Neuronal stem cell (in vitro differentiated cells): Measurements from ENCODE around the gene ERC2.
A peak's percentile ranks its signal among the peaks of the same experiment; 100 is the strongest.

Experiments
- DNase-seq: peaks from one replicate; pipeline ENCODE4 v3.0.0-alpha.2; 2013; ENCODE audit warnings: low spot score
- H2AFZ ChIP-seq: one replicate; pipeline ENCODE4 v1.6.1; 2013; ENCODE audit warnings: mild to moderate bottlenecking, low read length, inconsistent platforms
- H2AK5ac ChIP-seq: 2 replicates; pipeline ENCODE4 v1.6.1; 2013; ENCODE audit warnings: low read depth, mild to moderate bottlenecking, inconsistent platforms, low read length, moderate library complexity, mixed read lengths
- H2BK120ac ChIP-seq: 2 replicates; pipeline ENCODE4 v1.6.1; 2013; ENCODE audit warnings: low read depth, mild to moderate bottlenecking, inconsistent platforms, low read length, moderate library complexity, mixed read lengths
- H2BK12ac ChIP-seq: one replicate; pipeline ENCODE4 v1.6.1; 2013; ENCODE audit warnings: low read length, inconsistent platforms
- H2BK15ac ChIP-seq: 2 replicates; pipeline ENCODE4 v1.6.1; 2013; ENCODE audit warnings: mild to moderate bottlenecking, low read length, inconsistent platforms, mixed read lengths
- H2BK5ac ChIP-seq: one replicate; pipeline ENCODE4 v1.6.1; 2013; ENCODE audit warnings: inconsistent platforms, mild to moderate bottlenecking, low read length, moderate library complexity
- H3K14ac ChIP-seq: one replicate; pipeline ENCODE4 v1.6.1; 2013; ENCODE audit warnings: low read length, inconsistent platforms
- H3K18ac ChIP-seq: 2 replicates; pipeline ENCODE4 v1.6.1; 2013; ENCODE audit warnings: low read length, inconsistent platforms
- H3K23ac ChIP-seq: 2 replicates; pipeline ENCODE4 v1.6.1; 2013; ENCODE audit warnings: low read depth, mild to moderate bottlenecking, mixed read lengths, low read length, inconsistent platforms; ENCODE audit not compliant: poor library complexity
- H3K27ac ChIP-seq: replicated peaks from 3 replicates; pipeline ENCODE4 v1.5.1; 2013; ENCODE audit warnings: low read length, inconsistent platforms
- H3K27me3 ChIP-seq, 3 experiments: 2 replicates each; pipeline ENCODE4 v1.6.1; 2013; ENCODE audit warnings: low read length in 3 of 3, mild to moderate bottlenecking in 2 of 3, inconsistent platforms in 1 of 3, low read depth in 1 of 3, mixed read lengths in 1 of 3, moderate library complexity in 1 of 3; ENCODE audit not compliant: control insufficient read depth in 3 of 3, insufficient read depth in 3 of 3
- H3K36me3 ChIP-seq, 2 donors: replicated peaks in 1 of 2; 2 replicates each; pipeline ENCODE4 v1.6.1; 2013; ENCODE audit warnings: low read length in 2 of 2; ENCODE audit not compliant: control insufficient read depth in 2 of 2, insufficient read depth in 2 of 2
- H3K4ac ChIP-seq: 2 replicates; pipeline ENCODE4 v1.6.1; 2013; ENCODE audit warnings: inconsistent platforms, mild to moderate bottlenecking, low read length, moderate library complexity
- H3K4me1 ChIP-seq, 2 donors: 1 replicate in 1 of 2; 2 replicates in 1 of 2; pipeline ENCODE4 v1.6.1; 2013; ENCODE audit warnings: low read length in 2 of 2, low read depth in 1 of 2; ENCODE audit not compliant: control insufficient read depth in 2 of 2, insufficient read depth in 1 of 2
- H3K4me2 ChIP-seq: one replicate; pipeline ENCODE4 v1.6.1; 2013; ENCODE audit warnings: mild to moderate bottlenecking, low read length, inconsistent platforms; ENCODE audit not compliant: insufficient read depth, poor library complexity, severe bottlenecking
- H3K4me3 ChIP-seq, 2 donors: 2 replicates each; pipeline ENCODE4 v1.5.1; 2013; ENCODE audit warnings: low read length in 2 of 2, mild to moderate bottlenecking in 2 of 2, inconsistent platforms in 1 of 2, moderate library complexity in 1 of 2
- H3K79me1 ChIP-seq: one replicate; pipeline ENCODE4 v1.6.1; 2013; ENCODE audit warnings: low read depth, mild to moderate bottlenecking, inconsistent platforms, low read length, moderate library complexity
- H3K9ac ChIP-seq: one replicate; pipeline ENCODE4 v1.6.1; 2013; ENCODE audit warnings: mild to moderate bottlenecking, low read depth, low read length, inconsistent platforms; ENCODE audit not compliant: poor library complexity
- H3K9me3 ChIP-seq, 2 donors: replicated peaks in 1 of 2; 2 replicates each; pipeline versions ENCODE3 to v1.6.1; 2013; ENCODE audit warnings: low read length in 2 of 2, mild to moderate bottlenecking in 2 of 2, inconsistent platforms in 1 of 2, low read depth in 1 of 2, mixed read lengths in 1 of 2, moderate library complexity in 1 of 2; ENCODE audit not compliant: control insufficient read depth in 2 of 2, insufficient read depth in 1 of 2
- H4K8ac ChIP-seq: one replicate; pipeline ENCODE4 v1.6.1; 2013; ENCODE audit warnings: low read depth, mild to moderate bottlenecking, inconsistent platforms, low read length, moderate library complexity
- H4K91ac ChIP-seq: one replicate; pipeline ENCODE4 v1.6.1; 2013; ENCODE audit warnings: low read length, low read depth, mild to moderate bottlenecking, inconsistent platforms; ENCODE audit not compliant: poor library complexity
- WGBS, 2 donors: extraction: QIAGEN DNeasy Blood & Tissue Kit; methylation state at CpG; one replicate each; pipeline ENCODE4 v1.1.7; 2013; ENCODE audit warnings: missing lambda C conversion rate in 2 of 2, mixed read lengths in 1 of 2; ENCODE audit not compliant: insufficient read length in 2 of 2, insufficient replicate concordance in 1 of 2; ENCODE audit errors: extremely low coverage in 2 of 2; 5-methylcytosine and 5-hydroxymethylcytosine counted together

ERC2 gene

DNA sequence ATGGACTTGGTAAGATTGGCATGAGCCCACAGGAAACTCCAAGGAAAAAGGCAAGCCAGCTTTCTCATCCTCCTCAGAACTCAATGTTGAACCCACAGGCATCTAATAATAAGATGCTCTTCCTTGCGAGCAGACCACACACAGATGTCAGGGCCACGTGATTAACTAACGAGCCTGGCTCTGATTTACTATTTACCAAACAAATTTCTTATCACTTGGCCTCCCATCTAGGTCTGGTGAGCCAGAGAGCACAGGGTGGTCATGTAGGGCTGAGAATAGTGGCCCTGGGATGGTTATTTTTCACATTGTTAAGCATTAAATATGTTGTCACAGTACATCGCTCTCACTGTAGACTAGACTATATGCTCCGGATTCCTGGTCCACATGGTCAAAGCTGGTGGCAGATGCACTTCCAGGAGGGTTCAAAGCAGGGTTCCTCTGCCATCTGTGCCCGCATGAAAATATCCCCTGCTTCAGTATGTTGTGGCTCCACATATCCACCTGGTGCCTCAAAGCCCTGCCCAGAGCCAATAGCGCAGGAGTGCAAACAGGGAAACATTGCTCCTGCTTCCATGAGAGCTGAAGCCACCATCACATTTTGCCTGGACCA, 508.7 kb downstream of the ERC2 start:
- H3K79me1 ChIP-seq = no peaks in the 10 kb centered on the region
- H2BK15ac ChIP-seq = no peak overlapping the region
- H3K14ac ChIP-seq = no peak overlapping the region
- no peak overlapping the region for H2BK12ac ChIP-seq
- H3K4me2 ChIP-seq = no peak overlapping the region
- WGBS, 2 donors = no CpG with 5 or more reads among the region's 7 CpGs
- H4K8ac ChIP-seq = no peak overlapping the region
- no peak overlapping the region for H2AK5ac ChIP-seq
- H3K4ac ChIP-seq = no peak overlapping the region
- H3K4me1 ChIP-seq = peaks cover 0 to 2% of the 10 kb centered on the region in 2 donors
- H2BK5ac ChIP-seq = no peak overlapping the region
- H3K4me3 ChIP-seq = no peak overlapping the region
- no peak overlapping the region for H3K18ac ChIP-seq
- no peaks in the 10 kb centered on the region for H3K27me3 ChIP-seq
- no peak overlapping the region for H2BK120ac ChIP-seq
- DNase-seq = no peak
- no peak overlapping the region for H3K9ac ChIP-seq
- H3K36me3 ChIP-seq = no peaks in the 10 kb centered on the region
- H3K23ac ChIP-seq = no peak overlapping the region
- no peak overlapping the region for H3K27ac ChIP-seq
- no peaks in the 10 kb centered on the region for H3K9me3 ChIP-seq
- H4K91ac ChIP-seq = no peak overlapping the region
- no peak overlapping the region for H2AFZ ChIP-seq

DNA sequence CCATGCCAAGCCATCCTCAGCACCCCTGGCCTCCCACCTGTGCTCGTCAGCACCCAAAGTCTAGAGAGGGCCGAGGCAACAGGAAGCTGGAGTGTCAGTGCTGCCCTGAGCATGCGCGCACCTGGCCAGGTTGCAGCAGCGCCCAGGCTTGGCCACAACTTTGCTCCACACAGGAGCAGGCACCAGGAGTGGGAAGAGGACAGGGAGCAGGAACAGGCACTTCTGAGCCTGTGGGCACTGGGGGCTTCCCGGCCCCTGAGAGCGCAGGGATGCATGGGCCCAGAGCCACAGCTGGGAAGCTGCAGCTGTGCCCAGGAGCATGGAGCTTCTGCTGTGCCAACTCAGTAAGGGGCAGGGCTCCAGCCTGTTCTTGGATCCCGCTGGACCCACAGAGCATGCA, 509.7 kb downstream of the ERC2 start:
- Histone ChIP-seq H3K14ac (peak overlapping the region; percentile 86), H3K18ac (peak overlapping the region; percentile 62), H4K91ac (no peak overlapping the region), H3K9me3 (no peaks in the 10 kb centered on the region), H3K9ac (no peak overlapping the region), H3K36me3 (no peaks in the 10 kb centered on the region), H2BK120ac (no peak overlapping the region), H3K4me2 (no peak overlapping the region), H2BK12ac (no peak overlapping the region), H2BK15ac (no peak overlapping the region), H2AFZ (no peak overlapping the region), H3K4me1 (peaks cover 0 to 2% of the 10 kb centered on the region in 2 donors), H3K27ac (no peak overlapping the region), H2AK5ac (no peak overlapping the region), H2BK5ac (no peak overlapping the region), H4K8ac (peak overlapping the region; percentile 78), H3K79me1 (no peaks in the 10 kb centered on the region), H3K27me3 (no peaks in the 10 kb centered on the region), H3K4me3 (no peak overlapping the region), H3K23ac (peak overlapping the region; percentile 9), H3K4ac (peak overlapping the region; percentile 94)
- DNase-seq = no peak
- WGBS, 2 donors = no CpG with 5 or more reads among the region's 8 CpGs

DNA sequence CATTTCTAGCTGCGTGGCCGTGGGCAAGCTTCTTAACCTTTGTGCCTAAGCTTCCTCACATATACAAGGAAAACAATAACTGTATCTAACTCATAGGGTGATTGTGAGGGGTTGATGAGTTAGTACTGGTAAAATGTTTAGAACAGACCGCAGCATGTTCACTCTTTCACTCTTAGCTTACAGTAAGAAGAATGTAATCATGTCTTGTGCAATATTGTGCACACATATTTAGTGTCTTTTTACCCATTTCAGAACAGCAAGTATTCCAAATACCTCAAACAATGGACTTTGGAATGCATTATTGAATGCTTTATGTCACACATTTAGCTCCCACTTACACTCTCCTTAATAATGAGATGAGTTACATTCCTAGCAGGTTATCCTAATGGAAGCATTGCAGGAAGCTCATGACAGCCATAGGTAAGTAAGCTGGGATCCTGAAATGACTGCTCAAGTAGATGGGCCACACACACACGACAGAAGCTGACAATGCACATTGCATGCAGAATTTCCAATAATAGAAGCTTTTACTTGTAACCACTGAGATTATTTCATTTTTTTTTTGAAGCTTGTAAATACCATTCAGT, 512.3 kb downstream of the ERC2 start:
- Histone ChIP-seq H3K79me1 (no peaks in the 10 kb centered on the region), H3K9me3 (no peaks in the 10 kb centered on the region), H3K4me3 (no peak overlapping the region), H3K27ac (no peak overlapping the region), H2BK12ac (no peak overlapping the region), H3K27me3 (no peaks in the 10 kb centered on the region), H4K8ac (no peak overlapping the region), H3K23ac (no peak overlapping the region), H2BK120ac (no peak overlapping the region), H3K4ac (no peak overlapping the region), H3K18ac (no peak overlapping the region), H3K4me2 (no peak overlapping the region), H3K4me1 (peaks cover 0 to 2% of the 10 kb centered on the region in 2 donors), H4K91ac (no peak overlapping the region), H2AK5ac (no peak overlapping the region), H2AFZ (no peak overlapping the region), H2BK5ac (no peak overlapping the region), H2BK15ac (no peak overlapping the region), H3K9ac (no peak overlapping the region), H3K36me3 (no peaks in the 10 kb centered on the region), H3K14ac (no peak overlapping the region)
- no peak for DNase-seq
- WGBS, 2 donors = no CpG with 5 or more reads among the region's 4 CpGs

DNA sequence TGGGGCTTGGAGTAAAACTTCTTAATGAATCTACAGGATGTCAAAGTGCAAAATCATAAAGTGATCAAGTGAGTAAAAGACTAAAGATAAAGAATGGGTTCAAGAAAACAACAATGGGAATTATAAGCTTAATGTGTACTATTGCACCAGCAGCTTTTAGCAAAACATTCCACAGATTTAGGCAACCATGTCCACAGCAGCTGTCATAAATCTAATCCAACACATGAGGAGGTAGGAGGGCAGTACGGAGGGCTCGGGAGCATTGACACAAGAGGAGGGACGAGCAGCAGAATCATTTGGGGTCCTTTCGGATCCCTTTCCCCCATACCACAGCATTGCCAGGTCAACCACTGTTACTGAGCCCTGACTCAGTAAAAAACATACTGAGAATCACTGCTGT, 516.9 kb downstream of the ERC2 start:
- H2AFZ ChIP-seq = no peak overlapping the region
- no peak overlapping the region for H2BK5ac ChIP-seq
- no peaks in the 10 kb centered on the region for H3K9me3 ChIP-seq
- H3K4ac ChIP-seq = no peak overlapping the region
- H2BK120ac ChIP-seq = no peak overlapping the region
- H3K36me3 ChIP-seq = no peaks in the 10 kb centered on the region
- no peak overlapping the region for H3K23ac ChIP-seq
- H2BK15ac ChIP-seq = no peak overlapping the region
- DNase-seq = no peak
- no peak overlapping the region for H3K9ac ChIP-seq
- H3K4me3 ChIP-seq = no peak overlapping the region
- H3K79me1 ChIP-seq = no peaks in the 10 kb centered on the region
- H3K27ac ChIP-seq = no peak overlapping the region
- H4K91ac ChIP-seq = no peak overlapping the region
- no peaks in the 10 kb centered on the region for H3K27me3 ChIP-seq
- no peak overlapping the region for H2AK5ac ChIP-seq
- H3K4me1 ChIP-seq = peaks cover 0 to 2% of the 10 kb centered on the region in 2 donors
- no CpG with 5 or more reads among the region's 4 CpGs for WGBS, 2 donors
- H4K8ac ChIP-seq = no peak overlapping the region
- H2BK12ac ChIP-seq = no peak overlapping the region
- no peak overlapping the region for H3K4me2 ChIP-seq
- no peak overlapping the region for H3K14ac ChIP-seq
- no peak overlapping the region for H3K18ac ChIP-seq
